ENCODE data around the gene GAB1. TPM values are rescaled to one million over a fixed set of nuclear protein-coding genes. Genes with fewer than 3 reads are reported as not detected.

GAB1 gene
- total RNA-seq, 1 donor from 2014 or later, result 32.6 TPM

- H3K27ac Mint-ChIP-seq (ENCODE audit: unreplicated experiment), result peak overlapping the region; percentile 67
- DNase-seq (ENCODE audit: extremely low spot score, unreplicated experiment), result no peak
- H3K9me3 Mint-ChIP-seq (ENCODE audit: unreplicated experiment), result no peaks in the 10 kb centered on the region
- TF ChIP-seq CTCF (IDR thresholded peaks at IDR 0.05), result no peak
- no peaks in the 10 kb centered on the region for H3K27me3 Mint-ChIP-seq (ENCODE audit: unreplicated experiment)
- H3K4me1 Mint-ChIP-seq (ENCODE audit: unreplicated experiment), result peaks cover 48% of the 10 kb centered on the region
- H3K4me3 Mint-ChIP-seq (ENCODE audit: unreplicated experiment), result no peak overlapping the region
- no peaks in the 10 kb centered on the region for H3K36me3 Mint-ChIP-seq (ENCODE audit: unreplicated experiment)
Measured at GRCh38 chr4:143292858-143293257, 43.8 kb upstream of the GAB1 start.

- Mint-ChIP-seq H3K27ac (ENCODE audit: unreplicated experiment) (peak overlapping the region; percentile 81), H3K4me3 (ENCODE audit: unreplicated experiment) (no peak overlapping the region), H3K27me3 (ENCODE audit: unreplicated experiment) (no peaks in the 10 kb centered on the region), H3K9me3 (ENCODE audit: unreplicated experiment) (no peaks in the 10 kb centered on the region), H3K36me3 (ENCODE audit: unreplicated experiment) (no peaks in the 10 kb centered on the region), H3K4me1 (ENCODE audit: unreplicated experiment) (peaks cover 43% of the 10 kb centered on the region)
- DNase-seq (ENCODE audit: extremely low spot score, unreplicated experiment), result peak; percentile 87
- no peak for TF ChIP-seq CTCF (IDR thresholded peaks at IDR 0.05)
Measured at GRCh38 chr4:143294310-143294709, 42.4 kb upstream of the GAB1 start.

- Mint-ChIP-seq H3K9me3 (ENCODE audit: unreplicated experiment) (no peaks in the 10 kb centered on the region), H3K27me3 (ENCODE audit: unreplicated experiment) (no peaks in the 10 kb centered on the region), H3K4me1 (ENCODE audit: unreplicated experiment) (peaks cover 43% of the 10 kb centered on the region), H3K36me3 (ENCODE audit: unreplicated experiment) (no peaks in the 10 kb centered on the region), H3K27ac (ENCODE audit: unreplicated experiment) (peak overlapping the region; percentile 81), H3K4me3 (ENCODE audit: unreplicated experiment) (no peak overlapping the region)
- TF ChIP-seq CTCF (IDR thresholded peaks at IDR 0.05), result no peak
- no peak for DNase-seq (ENCODE audit: extremely low spot score, unreplicated experiment)
Measured at GRCh38 chr4:143294710-143295275, 41.9 kb upstream of the GAB1 start.

GRCh38 chr4:143296397-143297067 is 40.1 kb upstream of the GAB1 start:
- H3K9me3 Mint-ChIP-seq (ENCODE audit: unreplicated experiment), result no peaks in the 10 kb centered on the region
- H3K36me3 Mint-ChIP-seq (ENCODE audit: unreplicated experiment), result no peaks in the 10 kb centered on the region
- no peak for TF ChIP-seq CTCF (IDR thresholded peaks at IDR 0.05)
- DNase-seq (ENCODE audit: extremely low spot score, unreplicated experiment), result no peak
- no peak overlapping the region for H3K4me3 Mint-ChIP-seq (ENCODE audit: unreplicated experiment)
- peaks cover 36% of the 10 kb centered on the region for H3K4me1 Mint-ChIP-seq (ENCODE audit: unreplicated experiment)
- no peak overlapping the region for H3K27ac Mint-ChIP-seq (ENCODE audit: unreplicated experiment)
- no peaks in the 10 kb centered on the region for H3K27me3 Mint-ChIP-seq (ENCODE audit: unreplicated experiment)

GRCh38 chr4:143300860-143301259 is 35.8 kb upstream of the GAB1 start:
- Mint-ChIP-seq H3K36me3 (ENCODE audit: unreplicated experiment) (no peaks in the 10 kb centered on the region), H3K4me1 (ENCODE audit: unreplicated experiment) (peaks cover 16% of the 10 kb centered on the region), H3K4me3 (ENCODE audit: unreplicated experiment) (no peak overlapping the region), H3K27me3 (ENCODE audit: unreplicated experiment) (no peaks in the 10 kb centered on the region), H3K27ac (ENCODE audit: unreplicated experiment) (no peak overlapping the region), H3K9me3 (ENCODE audit: unreplicated experiment) (no peaks in the 10 kb centered on the region)
- DNase-seq (ENCODE audit: extremely low spot score, unreplicated experiment), result no peak
- TF ChIP-seq CTCF (IDR thresholded peaks at IDR 0.05), result no peak

All from osteocyte (in vitro differentiated cells).